ENCODE data around the gene POLR2M.

POLR2M gene

GRCh38 chr15:57691082-57691481 is 15.4 kb upstream of the POLR2M start:
- Histone ChIP-seq H3K9me3 (ENCODE audit: control insufficient read depth in 1 of 2, low read length in 2 of 2) (no peaks in the 10 kb centered on the region), H3K27me3 (ENCODE audit: control insufficient read depth in 1 of 2, insufficient read depth in 2 of 2, low read length in 2 of 2) (no peaks in the 10 kb centered on the region), H3K9ac (ENCODE audit: low read depth in 1 of 2, low read length in 2 of 2) (no peak overlapping the region), H3K27ac (ENCODE audit: low read depth, low read length) (no peak overlapping the region), H3K4me1 (ENCODE audit: control insufficient read depth in 1 of 2, insufficient read depth in 2 of 2, low read length in 2 of 2) (no peaks in the 10 kb centered on the region), H3K36me3 (ENCODE audit: control insufficient read depth in 1 of 2, insufficient read depth in 2 of 2, low read length in 2 of 2) (peaks cover 0 to 4% of the 10 kb centered on the region in 2 donors), H3K4me3 (ENCODE audit: low read depth in 1 of 2, low read length in 2 of 2) (no peak overlapping the region)

GRCh38 chr15:57692709-57693108 is 13.8 kb upstream of the POLR2M start:
- H3K4me3 ChIP-seq (ENCODE audit: low read depth in 1 of 2, low read length in 2 of 2), result no peak overlapping the region
- H3K27me3 ChIP-seq (ENCODE audit: control insufficient read depth in 1 of 2, insufficient read depth in 2 of 2, low read length in 2 of 2), result no peaks in the 10 kb centered on the region
- no peaks in the 10 kb centered on the region for H3K4me1 ChIP-seq (ENCODE audit: control insufficient read depth in 1 of 2, insufficient read depth in 2 of 2, low read length in 2 of 2)
- H3K9ac ChIP-seq (ENCODE audit: low read depth in 1 of 2, low read length in 2 of 2), result no peak overlapping the region
- peaks cover 0 to 4% of the 10 kb centered on the region in 2 donors for H3K36me3 ChIP-seq (ENCODE audit: control insufficient read depth in 1 of 2, insufficient read depth in 2 of 2, low read length in 2 of 2)
- H3K27ac ChIP-seq (ENCODE audit: low read depth, low read length), result no peak overlapping the region
- H3K9me3 ChIP-seq (ENCODE audit: control insufficient read depth in 1 of 2, low read length in 2 of 2), result no peaks in the 10 kb centered on the region

- H3K9ac ChIP-seq (ENCODE audit: low read depth in 1 of 2, low read length in 2 of 2), result no peak overlapping the region
Measured at GRCh38 chr15:57694279-57694678, 12.2 kb upstream of the POLR2M start.

GRCh38 chr15:57696146-57696545 is 10.4 kb upstream of the POLR2M start:
- H3K9me3 ChIP-seq (ENCODE audit: control insufficient read depth in 1 of 2, low read length in 2 of 2), result no peaks in the 10 kb centered on the region
- no peaks in the 10 kb centered on the region for H3K27me3 ChIP-seq (ENCODE audit: control insufficient read depth in 1 of 2, insufficient read depth in 2 of 2, low read length in 2 of 2)
- no peak overlapping the region for H3K4me3 ChIP-seq (ENCODE audit: low read depth in 1 of 2, low read length in 2 of 2)
- no peaks in the 10 kb centered on the region for H3K36me3 ChIP-seq (ENCODE audit: control insufficient read depth in 1 of 2, insufficient read depth in 2 of 2, low read length in 2 of 2)
- no peaks in the 10 kb centered on the region for H3K4me1 ChIP-seq (ENCODE audit: control insufficient read depth in 1 of 2, insufficient read depth in 2 of 2, low read length in 2 of 2)
- H3K27ac ChIP-seq (ENCODE audit: low read depth, low read length), result no peak overlapping the region
- no peak overlapping the region for H3K9ac ChIP-seq (ENCODE audit: low read depth in 1 of 2, low read length in 2 of 2)

More at GRCh38 chr15:57694279-57694678, 12.2 kb upstream of the POLR2M start:
- no peaks in the 10 kb centered on the region for H3K27me3 ChIP-seq (ENCODE audit: control insufficient read depth in 1 of 2, insufficient read depth in 2 of 2, low read length in 2 of 2)
- H3K4me3 ChIP-seq (ENCODE audit: low read depth in 1 of 2, low read length in 2 of 2), result no peak overlapping the region
- no peak overlapping the region for H3K27ac ChIP-seq (ENCODE audit: low read depth, low read length)
- H3K4me1 ChIP-seq (ENCODE audit: control insufficient read depth in 1 of 2, insufficient read depth in 2 of 2, low read length in 2 of 2), result no peaks in the 10 kb centered on the region
- H3K9me3 ChIP-seq (ENCODE audit: control insufficient read depth in 1 of 2, low read length in 2 of 2), result no peaks in the 10 kb centered on the region
- H3K36me3 ChIP-seq (ENCODE audit: control insufficient read depth in 1 of 2, insufficient read depth in 2 of 2, low read length in 2 of 2), result peaks cover 0 to 4% of the 10 kb centered on the region in 2 donors

GRCh38 chr15:57697588-57697987 is 8.9 kb upstream of the POLR2M start:
- Histone ChIP-seq H3K4me1 (ENCODE audit: control insufficient read depth in 1 of 2, insufficient read depth in 2 of 2, low read length in 2 of 2) (no peaks in the 10 kb centered on the region), H3K27me3 (ENCODE audit: control insufficient read depth in 1 of 2, insufficient read depth in 2 of 2, low read length in 2 of 2) (no peaks in the 10 kb centered on the region), H3K36me3 (ENCODE audit: control insufficient read depth in 1 of 2, insufficient read depth in 2 of 2, low read length in 2 of 2) (no peaks in the 10 kb centered on the region), H3K9me3 (ENCODE audit: control insufficient read depth in 1 of 2, low read length in 2 of 2) (no peaks in the 10 kb centered on the region), H3K9ac (ENCODE audit: low read depth in 1 of 2, low read length in 2 of 2) (no peak overlapping the region), H3K4me3 (ENCODE audit: low read depth in 1 of 2, low read length in 2 of 2) (no peak overlapping the region), H3K27ac (ENCODE audit: low read depth, low read length) (no peak overlapping the region)

GRCh38 chr15:57698243-57698642 is 8.3 kb upstream of the POLR2M start:
- Histone ChIP-seq H3K36me3 (ENCODE audit: control insufficient read depth in 1 of 2, insufficient read depth in 2 of 2, low read length in 2 of 2) (no peaks in the 10 kb centered on the region), H3K4me1 (ENCODE audit: control insufficient read depth in 1 of 2, insufficient read depth in 2 of 2, low read length in 2 of 2) (no peaks in the 10 kb centered on the region), H3K4me3 (ENCODE audit: low read depth in 1 of 2, low read length in 2 of 2) (no peak overlapping the region), H3K9ac (ENCODE audit: low read depth in 1 of 2, low read length in 2 of 2) (no peak overlapping the region), H3K27ac (ENCODE audit: low read depth, low read length) (no peak overlapping the region), H3K9me3 (ENCODE audit: control insufficient read depth in 1 of 2, low read length in 2 of 2) (no peaks in the 10 kb centered on the region), H3K27me3 (ENCODE audit: control insufficient read depth in 1 of 2, insufficient read depth in 2 of 2, low read length in 2 of 2) (no peaks in the 10 kb centered on the region)

- Histone ChIP-seq H3K4me1 (ENCODE audit: control insufficient read depth in 1 of 2, insufficient read depth in 2 of 2, low read length in 2 of 2) (no peaks in the 10 kb centered on the region), H3K9ac (ENCODE audit: low read depth in 1 of 2, low read length in 2 of 2) (no peak overlapping the region), H3K36me3 (ENCODE audit: control insufficient read depth in 1 of 2, insufficient read depth in 2 of 2, low read length in 2 of 2) (no peaks in the 10 kb centered on the region), H3K27ac (ENCODE audit: low read depth, low read length) (no peak overlapping the region), H3K9me3 (ENCODE audit: control insufficient read depth in 1 of 2, low read length in 2 of 2) (no peaks in the 10 kb centered on the region), H3K27me3 (ENCODE audit: control insufficient read depth in 1 of 2, insufficient read depth in 2 of 2, low read length in 2 of 2) (no peaks in the 10 kb centered on the region), H3K4me3 (ENCODE audit: low read depth in 1 of 2, low read length in 2 of 2) (no peak overlapping the region)
Measured at GRCh38 chr15:57698991-57699390, 7.5 kb upstream of the POLR2M start.

- H3K9ac ChIP-seq (ENCODE audit: low read depth in 1 of 2, low read length in 2 of 2), result no peak overlapping the region
- H3K4me1 ChIP-seq (ENCODE audit: control insufficient read depth in 1 of 2, insufficient read depth in 2 of 2, low read length in 2 of 2), result peaks cover 13 to 16% of the 10 kb centered on the region in 2 donors
- H3K9me3 ChIP-seq (ENCODE audit: control insufficient read depth in 1 of 2, low read length in 2 of 2), result no peaks in the 10 kb centered on the region
- H3K4me3 ChIP-seq (ENCODE audit: low read depth in 1 of 2, low read length in 2 of 2), result no peak overlapping the region
- H3K27ac ChIP-seq (ENCODE audit: low read depth, low read length), result no peak overlapping the region
- H3K27me3 ChIP-seq (ENCODE audit: control insufficient read depth in 1 of 2, insufficient read depth in 2 of 2, low read length in 2 of 2), result no peaks in the 10 kb centered on the region
- H3K36me3 ChIP-seq (ENCODE audit: control insufficient read depth in 1 of 2, insufficient read depth in 2 of 2, low read length in 2 of 2), result no peaks in the 10 kb centered on the region
Measured at GRCh38 chr15:57703387-57703786, 3.1 kb upstream of the POLR2M start.

GRCh38 chr15:57704441-57704840 is 2.1 kb upstream of the POLR2M start:
- peaks cover 4 to 6% of the 10 kb centered on the region in 2 donors for H3K36me3 ChIP-seq (ENCODE audit: control insufficient read depth in 1 of 2, insufficient read depth in 2 of 2, low read length in 2 of 2)
- no peak overlapping the region for H3K4me3 ChIP-seq (ENCODE audit: low read depth in 1 of 2, low read length in 2 of 2)
- no peaks in the 10 kb centered on the region for H3K27me3 ChIP-seq (ENCODE audit: control insufficient read depth in 1 of 2, insufficient read depth in 2 of 2, low read length in 2 of 2)
- H3K27ac ChIP-seq (ENCODE audit: low read depth, low read length), result no peak overlapping the region
- no peaks in the 10 kb centered on the region for H3K9me3 ChIP-seq (ENCODE audit: control insufficient read depth in 1 of 2, low read length in 2 of 2)
- H3K9ac ChIP-seq (ENCODE audit: low read depth in 1 of 2, low read length in 2 of 2), result no peak overlapping the region
- peaks cover 13 to 22% of the 10 kb centered on the region in 2 donors for H3K4me1 ChIP-seq (ENCODE audit: control insufficient read depth in 1 of 2, insufficient read depth in 2 of 2, low read length in 2 of 2)

- Histone ChIP-seq H3K9me3 (ENCODE audit: control insufficient read depth in 1 of 2, low read length in 2 of 2) (no peaks in the 10 kb centered on the region), H3K27ac (ENCODE audit: low read depth, low read length) (peak overlapping the region; percentile 90), H3K27me3 (ENCODE audit: control insufficient read depth in 1 of 2, insufficient read depth in 2 of 2, low read length in 2 of 2) (no peaks in the 10 kb centered on the region), H3K36me3 (ENCODE audit: control insufficient read depth in 1 of 2, insufficient read depth in 2 of 2, low read length in 2 of 2) (peaks cover 11 to 19% of the 10 kb centered on the region in 2 donors), H3K9ac (ENCODE audit: low read depth in 1 of 2, low read length in 2 of 2) (peak overlapping the region; percentile 92 to 97), H3K4me3 (ENCODE audit: low read depth in 1 of 2, low read length in 2 of 2) (peak overlapping the region; percentile 91 to 95), H3K4me1 (ENCODE audit: control insufficient read depth in 1 of 2, insufficient read depth in 2 of 2, low read length in 2 of 2) (peaks cover 18 to 24% of the 10 kb centered on the region in 2 donors)
Measured at GRCh38 chr15:57705746-57706404, 639 bp upstream of the POLR2M start.
